ENCODE data around the gene EDN2. TPM values are rescaled to one million over a fixed set of nuclear protein-coding genes. Genes with fewer than 3 reads are reported as not detected.
A peak's percentile ranks its signal among the peaks of the same experiment; 100 is the strongest.

EDN2 gene
- polyA plus RNA-seq, 4 donors = 1.0 to 22.8 (median 9.5) TPM

DNA sequence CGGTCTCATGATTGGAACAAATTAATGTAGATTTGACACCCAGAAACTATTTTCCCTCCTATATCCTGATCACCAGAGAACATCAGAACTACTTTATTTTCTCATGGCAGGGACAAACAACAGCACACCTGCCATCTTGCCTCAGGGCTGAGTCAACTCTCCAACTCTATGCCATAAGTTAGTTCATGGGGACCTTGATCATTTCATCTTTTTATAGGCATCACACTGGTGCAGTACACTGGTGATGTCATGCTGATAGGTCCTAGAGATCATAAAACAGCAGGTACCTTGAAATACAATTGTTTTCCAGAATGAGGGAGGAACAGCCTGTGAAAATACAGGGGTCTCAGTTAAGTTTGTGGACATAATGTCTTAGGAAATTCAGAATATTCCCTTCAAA is 45.8 kb downstream of the EDN2 start:
- Histone ChIP-seq H3K4me1 (ENCODE audit: control insufficient read depth in 3 of 3, insufficient read depth in 2 of 3, low read depth in 1 of 3, low read length in 2 of 3) (no peaks in the 10 kb centered on the region), H3K27me3 (ENCODE audit: control insufficient read depth in 3 of 3, insufficient read depth in 3 of 3, low read length in 3 of 3) (peaks cover 0 to 8% (median 4%) of the 10 kb centered on the region in 3 donors), H3K36me3 (ENCODE audit: control insufficient read depth in 3 of 3, insufficient read depth in 2 of 3, low read depth in 1 of 3, low read length in 3 of 3) (no peaks in the 10 kb centered on the region), H3K27ac (ENCODE audit: low read depth in 1 of 3, low read length in 2 of 3) (no peak overlapping the region), H3K4me3 (ENCODE audit: low read depth in 1 of 3, low read length in 3 of 3) (no peak overlapping the region), H3K9me3 (ENCODE audit: control insufficient read depth in 2 of 2, insufficient read depth in 1 of 2, low read depth in 1 of 2, low read length in 1 of 2) (no peaks in the 10 kb centered on the region)
- DNase-seq = peak in 1 of 2 donors; percentile 24
- FAIRE-seq = no peak
- 90 to 95% (median 93%) methylated on average over 1 of the region's 1 CpG for WGBS, 3 donors

DNA sequence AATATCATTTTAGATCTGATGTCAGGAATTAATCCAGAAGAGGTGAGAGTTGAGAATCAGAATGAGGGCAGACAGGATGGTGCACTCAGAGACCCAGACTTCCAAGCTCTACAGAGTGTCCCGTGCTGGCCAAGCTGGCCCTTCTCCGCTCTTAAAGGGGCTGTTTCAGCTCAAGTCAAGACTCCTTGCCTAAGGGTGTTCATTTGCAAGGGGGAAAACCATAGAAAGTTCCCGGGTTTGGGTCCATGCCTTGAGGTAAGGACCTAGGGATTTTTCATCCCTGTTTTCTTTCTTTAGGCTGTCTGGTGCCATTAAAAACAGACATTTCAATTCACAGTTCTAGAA is 47.5 kb downstream of the EDN2 start:
- 84 to 91% (median 85%) methylated on average over 3 of the region's 3 CpGs for WGBS, 3 donors
- FAIRE-seq = no peak
- DNase-seq = no peak

DNA sequence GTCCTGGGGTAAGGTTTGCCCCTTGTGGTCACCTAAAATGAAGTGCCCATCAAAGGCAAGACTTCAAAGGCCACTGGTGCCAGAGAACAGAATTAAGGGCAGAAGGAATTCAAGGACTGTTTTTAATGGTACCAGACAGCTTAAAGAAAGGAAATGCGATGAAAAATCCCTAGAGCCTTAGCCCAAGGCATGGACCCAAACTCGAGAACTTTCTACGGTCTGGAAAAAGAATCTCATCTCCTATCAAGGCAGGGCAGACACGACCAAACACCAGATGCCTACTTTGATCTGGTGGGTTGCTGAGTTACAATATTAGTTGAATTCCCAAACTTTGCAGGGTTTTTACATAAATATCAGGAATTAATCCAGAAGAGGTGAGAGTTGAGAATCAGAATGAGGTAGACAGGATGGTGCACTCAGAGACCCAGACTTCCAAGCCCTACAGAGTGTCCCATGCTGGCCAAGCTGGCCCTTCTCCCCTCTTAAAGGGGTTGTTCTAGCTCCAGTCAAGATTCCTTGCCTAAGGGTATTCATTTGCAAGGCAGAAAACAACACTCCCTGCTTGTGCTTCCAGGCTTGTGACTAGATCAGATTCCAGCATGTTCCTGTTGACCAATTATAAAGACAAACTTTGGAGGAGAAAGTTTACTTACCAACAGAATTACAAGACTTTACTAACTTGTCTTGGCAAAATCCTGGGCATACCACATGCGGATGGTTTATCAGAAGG is 48.0 kb downstream of the EDN2 start:
- Histone ChIP-seq H3K4me1 (ENCODE audit: control insufficient read depth in 3 of 3, insufficient read depth in 2 of 3, low read depth in 1 of 3, low read length in 2 of 3) (peaks cover 3 to 8% (median 6%) of the 10 kb centered on the region in 3 donors), H3K27ac (ENCODE audit: low read depth in 1 of 3, low read length in 2 of 3) (no peak overlapping the region), H3K27me3 (ENCODE audit: control insufficient read depth in 3 of 3, insufficient read depth in 3 of 3, low read length in 3 of 3) (peaks cover 0 to 8% (median 4%) of the 10 kb centered on the region in 3 donors), H3K4me3 (ENCODE audit: low read depth in 1 of 3, low read length in 3 of 3) (no peak overlapping the region), H3K36me3 (ENCODE audit: control insufficient read depth in 3 of 3, insufficient read depth in 2 of 3, low read depth in 1 of 3, low read length in 3 of 3) (no peaks in the 10 kb centered on the region), H3K9me3 (ENCODE audit: control insufficient read depth in 2 of 2, insufficient read depth in 1 of 2, low read depth in 1 of 2, low read length in 1 of 2) (no peaks in the 10 kb centered on the region)
- WGBS, 3 donors = 89 to 94% (median 92%) methylated on average over 5 of the region's 5 CpGs
- FAIRE-seq (no peak), DNase-seq (no peak)

More for the DNA sequence above, 47.5 kb downstream of the EDN2 start:
- Histone ChIP-seq H3K4me1 (ENCODE audit: control insufficient read depth in 3 of 3, insufficient read depth in 2 of 3, low read depth in 1 of 3, low read length in 2 of 3) (peaks cover 3 to 7% (median 6%) of the 10 kb centered on the region in 3 donors), H3K36me3 (ENCODE audit: control insufficient read depth in 3 of 3, insufficient read depth in 2 of 3, low read depth in 1 of 3, low read length in 3 of 3) (no peaks in the 10 kb centered on the region), H3K4me3 (ENCODE audit: low read depth in 1 of 3, low read length in 3 of 3) (no peak overlapping the region), H3K27ac (ENCODE audit: low read depth in 1 of 3, low read length in 2 of 3) (no peak overlapping the region), H3K9me3 (ENCODE audit: control insufficient read depth in 2 of 2, insufficient read depth in 1 of 2, low read depth in 1 of 2, low read length in 1 of 2) (no peaks in the 10 kb centered on the region), H3K27me3 (ENCODE audit: control insufficient read depth in 3 of 3, insufficient read depth in 3 of 3, low read length in 3 of 3) (peaks cover 0 to 8% (median 4%) of the 10 kb centered on the region in 3 donors)

DNA sequence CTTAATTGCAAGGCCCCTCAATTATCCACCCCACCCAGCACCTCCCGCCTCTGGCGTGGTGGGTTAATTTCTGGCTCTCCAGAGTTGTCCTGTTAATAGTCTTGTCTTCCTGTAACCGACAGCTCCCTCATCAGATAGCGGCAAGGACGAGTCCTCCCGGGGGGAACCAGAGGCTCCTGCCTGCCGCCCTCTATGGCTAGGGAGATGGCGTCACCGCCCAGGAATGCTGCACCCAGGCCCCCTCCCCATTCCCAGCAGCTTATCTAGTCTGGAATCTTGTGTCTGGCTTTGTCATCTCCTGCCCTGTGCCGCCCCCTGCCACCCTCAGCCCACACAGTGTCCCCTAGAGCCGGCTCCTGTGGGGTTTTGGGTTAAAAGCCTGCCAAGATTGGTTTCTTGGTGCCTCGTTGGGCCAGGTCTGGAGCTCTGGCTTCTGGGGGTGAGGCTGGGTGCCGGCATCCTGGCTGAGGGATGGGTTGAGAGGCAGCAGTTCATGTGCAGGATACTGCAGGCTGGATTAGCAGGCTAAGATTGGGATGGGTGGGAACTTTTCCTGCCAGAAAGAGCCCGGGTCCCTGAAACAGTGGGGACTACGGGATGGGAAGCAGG is 48.8 kb downstream of the EDN2 start:
- FAIRE-seq = no peak

DNA sequence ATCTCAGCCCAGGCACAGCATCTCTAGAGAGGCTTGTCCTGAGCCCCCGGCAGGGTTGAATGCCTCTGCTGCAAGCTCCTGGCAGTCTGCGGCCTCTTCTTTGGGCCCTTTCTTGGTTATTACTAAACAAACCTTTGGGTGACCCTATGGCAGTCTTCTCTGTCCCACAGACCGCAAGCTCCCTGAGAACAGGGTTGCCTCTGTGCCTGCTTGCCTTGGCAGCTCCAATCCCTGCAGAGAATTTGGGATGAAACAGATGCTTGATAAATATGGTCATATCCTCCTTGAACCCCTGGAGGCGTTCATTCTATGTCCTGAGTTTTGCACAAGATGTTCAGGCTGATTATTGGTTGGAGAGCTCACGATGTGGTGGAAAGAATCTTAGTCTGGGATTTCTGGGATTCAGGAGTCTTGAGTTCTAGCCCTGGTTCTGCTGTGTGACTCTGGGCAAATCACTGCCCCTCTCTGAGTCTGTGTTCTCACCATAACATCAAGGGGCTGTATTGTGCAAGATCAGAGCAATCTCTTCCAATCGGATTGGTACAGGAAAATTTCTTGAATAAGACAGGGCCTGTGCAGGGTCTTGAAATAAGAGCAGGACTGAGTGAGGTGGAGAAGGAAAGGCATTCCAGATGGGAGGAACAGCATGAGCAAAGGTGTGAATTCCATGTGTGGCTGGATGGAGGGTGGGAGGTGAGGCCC is 49.6 kb downstream of the EDN2 start:
- no peak for FAIRE-seq
- H3K4me3 ChIP-seq (ENCODE audit: low read depth in 1 of 3, low read length in 3 of 3) = no peak overlapping the region
- no peak for DNase-seq
- H3K36me3 ChIP-seq (ENCODE audit: control insufficient read depth in 3 of 3, insufficient read depth in 2 of 3, low read depth in 1 of 3, low read length in 3 of 3) = no peaks in the 10 kb centered on the region
- WGBS, 3 donors = 76 to 86% (median 83%) methylated on average over 6 of the region's 6 CpGs
- H3K27me3 ChIP-seq (ENCODE audit: control insufficient read depth in 3 of 3, insufficient read depth in 3 of 3, low read length in 3 of 3) = peaks cover 0 to 8% (median 4%) of the 10 kb centered on the region in 3 donors
- no peaks in the 10 kb centered on the region for H3K9me3 ChIP-seq (ENCODE audit: control insufficient read depth in 2 of 2, insufficient read depth in 1 of 2, low read depth in 1 of 2, low read length in 1 of 2)
- no peak overlapping the region for H3K27ac ChIP-seq (ENCODE audit: low read depth in 1 of 3, low read length in 2 of 3)
- H3K4me1 ChIP-seq (ENCODE audit: control insufficient read depth in 3 of 3, insufficient read depth in 2 of 3, low read depth in 1 of 3, low read length in 2 of 3) = peaks cover 3 to 8% (median 6%) of the 10 kb centered on the region in 3 donors

More for the DNA sequence above, 48.8 kb downstream of the EDN2 start:
- no peak overlapping the region for H3K27ac ChIP-seq (ENCODE audit: low read depth in 1 of 3, low read length in 2 of 3)
- 64 to 84% (median 66%) methylated on average over 15 of the region's 15 CpGs for WGBS, 3 donors
- no peak for DNase-seq
- no peaks in the 10 kb centered on the region for H3K9me3 ChIP-seq (ENCODE audit: control insufficient read depth in 2 of 2, insufficient read depth in 1 of 2, low read depth in 1 of 2, low read length in 1 of 2)
- H3K27me3 ChIP-seq (ENCODE audit: control insufficient read depth in 3 of 3, insufficient read depth in 3 of 3, low read length in 3 of 3) = peaks cover 0 to 8% (median 4%) of the 10 kb centered on the region in 3 donors
- H3K36me3 ChIP-seq (ENCODE audit: control insufficient read depth in 3 of 3, insufficient read depth in 2 of 3, low read depth in 1 of 3, low read length in 3 of 3) = no peaks in the 10 kb centered on the region
- H3K4me1 ChIP-seq (ENCODE audit: control insufficient read depth in 3 of 3, insufficient read depth in 2 of 3, low read depth in 1 of 3, low read length in 2 of 3) = peaks cover 3 to 8% (median 6%) of the 10 kb centered on the region in 3 donors
- no peak overlapping the region for H3K4me3 ChIP-seq (ENCODE audit: low read depth in 1 of 3, low read length in 3 of 3)

DNA sequence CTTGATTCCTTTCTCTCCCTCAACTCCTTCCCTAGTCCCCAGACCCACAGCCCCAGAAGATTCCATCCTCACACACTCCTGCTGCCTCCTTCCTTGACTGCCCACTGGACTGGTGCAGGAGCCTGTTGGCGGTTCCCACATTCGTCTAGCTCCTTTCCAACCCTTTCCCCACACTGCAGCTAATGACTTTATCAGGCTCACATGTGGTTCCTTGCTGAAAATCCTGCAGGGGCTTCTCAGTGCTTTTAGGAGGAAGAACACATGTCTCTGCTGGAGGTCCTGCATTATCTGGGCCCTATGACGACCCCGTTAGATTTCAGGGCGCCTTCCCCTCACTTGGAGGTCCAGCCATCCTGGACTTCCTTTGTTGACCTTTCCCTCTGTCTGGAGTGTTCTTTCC is 50.2 kb downstream of the EDN2 start:
- Histone ChIP-seq H3K36me3 (ENCODE audit: control insufficient read depth in 3 of 3, insufficient read depth in 2 of 3, low read depth in 1 of 3, low read length in 3 of 3) (no peaks in the 10 kb centered on the region), H3K27me3 (ENCODE audit: control insufficient read depth in 3 of 3, insufficient read depth in 3 of 3, low read length in 3 of 3) (peaks cover 0 to 8% (median 4%) of the 10 kb centered on the region in 3 donors), H3K9me3 (ENCODE audit: control insufficient read depth in 2 of 2, insufficient read depth in 1 of 2, low read depth in 1 of 2, low read length in 1 of 2) (no peaks in the 10 kb centered on the region), H3K4me3 (ENCODE audit: low read depth in 1 of 3, low read length in 3 of 3) (no peak overlapping the region), H3K27ac (ENCODE audit: low read depth in 1 of 3, low read length in 2 of 3) (no peak overlapping the region), H3K4me1 (ENCODE audit: control insufficient read depth in 3 of 3, insufficient read depth in 2 of 3, low read depth in 1 of 3, low read length in 2 of 3) (peaks cover 3 to 8% (median 6%) of the 10 kb centered on the region in 3 donors)
- DNase-seq = no peak
- FAIRE-seq = no peak
- 81 to 85% (median 84%) methylated on average over 5 of the region's 5 CpGs for WGBS, 3 donors

DNA sequence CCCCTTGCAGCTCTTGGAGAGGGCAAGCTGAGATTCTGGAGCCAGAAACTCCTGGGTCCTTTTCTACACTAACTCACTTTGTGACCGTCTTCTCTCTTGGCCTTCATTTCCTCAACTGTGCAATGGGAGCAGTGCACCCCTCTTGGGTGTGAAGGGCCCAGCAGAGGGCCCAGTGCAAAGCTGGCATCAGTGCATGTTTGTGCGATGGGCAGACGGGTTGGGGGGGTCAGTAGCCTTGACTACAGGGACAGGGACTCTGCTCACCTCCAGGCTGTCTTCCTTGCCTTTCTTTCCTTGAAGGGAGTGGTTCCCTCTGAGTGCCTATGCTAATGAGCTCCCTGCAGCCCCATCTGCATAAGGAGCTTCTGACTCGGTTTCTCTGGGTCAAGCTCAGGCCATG is 51.0 kb downstream of the EDN2 start:
- no peaks in the 10 kb centered on the region for H3K9me3 ChIP-seq (ENCODE audit: control insufficient read depth in 2 of 2, insufficient read depth in 1 of 2, low read depth in 1 of 2, low read length in 1 of 2)
- no peak overlapping the region for H3K27ac ChIP-seq (ENCODE audit: low read depth in 1 of 3, low read length in 2 of 3)
- H3K4me3 ChIP-seq (ENCODE audit: low read depth in 1 of 3, low read length in 3 of 3) = no peak overlapping the region
- H3K36me3 ChIP-seq (ENCODE audit: control insufficient read depth in 3 of 3, insufficient read depth in 2 of 3, low read depth in 1 of 3, low read length in 3 of 3) = no peaks in the 10 kb centered on the region
- no peak for DNase-seq
- 70 to 76% (median 75%) methylated on average over 4 of the region's 4 CpGs for WGBS, 3 donors
- FAIRE-seq = no peak
- H3K27me3 ChIP-seq (ENCODE audit: control insufficient read depth in 3 of 3, insufficient read depth in 3 of 3, low read length in 3 of 3) = peaks cover 0 to 8% (median 4%) of the 10 kb centered on the region in 3 donors
- H3K4me1 ChIP-seq (ENCODE audit: control insufficient read depth in 3 of 3, insufficient read depth in 2 of 3, low read depth in 1 of 3, low read length in 2 of 3) = peaks cover 3 to 8% (median 6%) of the 10 kb centered on the region in 3 donors

DNA sequence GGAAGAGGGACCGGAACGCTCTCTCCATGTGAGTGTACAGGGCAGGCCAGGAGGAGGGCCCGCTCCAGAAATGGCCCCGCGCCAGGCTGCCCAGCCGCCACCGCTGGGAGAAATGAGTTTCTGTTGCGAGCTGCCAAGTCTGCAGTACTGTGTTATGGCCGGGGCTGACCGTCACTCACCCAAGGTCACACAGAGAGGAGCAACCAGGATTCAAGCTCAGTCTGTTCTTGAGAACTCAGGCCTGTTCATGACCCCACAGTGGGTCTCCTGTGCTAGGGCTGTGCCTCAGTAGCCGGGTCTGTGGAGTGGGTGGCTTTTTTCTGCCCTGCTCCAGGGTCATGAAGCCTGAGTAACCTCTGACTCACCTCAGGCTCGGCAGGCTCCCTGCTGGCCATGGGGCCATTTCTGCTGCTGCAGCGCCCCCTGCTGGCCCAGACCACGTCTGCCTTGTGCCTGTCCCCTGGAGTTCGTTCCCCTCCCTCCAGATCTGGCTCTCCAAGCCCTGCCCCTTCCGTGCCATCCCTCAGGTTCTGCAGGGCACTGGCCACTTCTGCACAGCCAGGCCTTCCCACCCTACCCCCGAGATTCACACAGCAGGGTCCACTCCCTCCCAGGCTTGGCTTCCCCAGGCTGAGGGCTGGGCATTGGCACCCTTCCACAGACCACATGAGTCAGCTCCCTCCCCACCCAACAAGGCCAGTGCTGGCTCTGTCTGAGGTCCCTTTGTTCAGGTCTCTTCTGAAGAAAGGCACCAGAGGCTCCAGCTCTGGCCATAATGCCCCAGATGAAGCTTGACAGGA is 51.8 kb downstream of the EDN2 start:
- no peak for FAIRE-seq
- WGBS, 3 donors = 15 to 35% (median 27%) methylated on average over 17 of the region's 17 CpGs
- no peak overlapping the region for H3K4me3 ChIP-seq (ENCODE audit: low read depth in 1 of 3, low read length in 3 of 3)
- no peaks in the 10 kb centered on the region for H3K9me3 ChIP-seq (ENCODE audit: control insufficient read depth in 2 of 2, insufficient read depth in 1 of 2, low read depth in 1 of 2, low read length in 1 of 2)
- H3K27me3 ChIP-seq (ENCODE audit: control insufficient read depth in 3 of 3, insufficient read depth in 3 of 3, low read length in 3 of 3) = peaks cover 0 to 8% (median 4%) of the 10 kb centered on the region in 3 donors
- no peaks in the 10 kb centered on the region for H3K36me3 ChIP-seq (ENCODE audit: control insufficient read depth in 3 of 3, insufficient read depth in 2 of 3, low read depth in 1 of 3, low read length in 3 of 3)
- peaks cover 3 to 8% (median 6%) of the 10 kb centered on the region in 3 donors for H3K4me1 ChIP-seq (ENCODE audit: control insufficient read depth in 3 of 3, insufficient read depth in 2 of 3, low read depth in 1 of 3, low read length in 2 of 3)
- peak; percentile 77 to 84 for DNase-seq
- no peak overlapping the region for H3K27ac ChIP-seq (ENCODE audit: low read depth in 1 of 3, low read length in 2 of 3)
